ENCODE measurements around the gene STIM1.

Gene STIM1

GRCh38 chr11:4071325-4071724 is 215.9 kb downstream of the STIM1 start:
- DNase-seq (ENCODE audit: low read depth): no peak

GRCh38 chr11:4071914-4072313 is 216.4 kb downstream of the STIM1 start:
- no peak for DNase-seq (ENCODE audit: low read depth)

DNA sequence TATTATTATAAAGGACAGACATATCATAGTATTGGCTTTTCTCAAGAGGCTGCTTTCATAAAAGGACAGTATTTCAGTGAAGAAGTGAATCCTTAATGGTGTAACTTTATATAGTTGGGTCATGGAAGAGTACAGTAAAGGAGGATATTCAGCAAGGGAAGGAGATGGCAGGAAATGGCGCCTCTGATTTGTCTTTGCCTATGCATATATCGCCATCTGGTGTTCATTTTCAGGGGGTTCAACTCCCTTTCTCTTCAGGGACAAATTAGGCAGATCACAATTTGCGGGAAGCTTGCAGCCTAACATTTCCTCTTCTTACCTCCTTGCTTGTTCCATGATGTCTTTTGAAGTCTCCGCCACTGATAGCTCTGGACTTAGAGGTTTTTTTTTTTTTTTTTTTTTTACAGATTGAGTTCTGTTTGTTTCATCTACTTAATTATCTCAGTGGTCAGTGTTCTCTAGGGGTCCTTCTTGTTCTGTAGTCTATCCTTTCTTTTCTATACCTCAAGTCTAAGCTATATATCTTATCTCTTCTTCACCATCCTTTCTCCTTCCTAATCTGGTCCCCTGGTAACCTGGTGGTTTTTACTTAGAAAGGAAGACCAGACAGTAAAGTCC is 217.3 kb downstream of the STIM1 start:
- DNase-seq (ENCODE audit: low read depth): peak; percentile 29

- no peak for DNase-seq (ENCODE audit: low read depth)
Measured at GRCh38 chr11:4074266-4074665, 218.8 kb downstream of the STIM1 start.

DNA sequence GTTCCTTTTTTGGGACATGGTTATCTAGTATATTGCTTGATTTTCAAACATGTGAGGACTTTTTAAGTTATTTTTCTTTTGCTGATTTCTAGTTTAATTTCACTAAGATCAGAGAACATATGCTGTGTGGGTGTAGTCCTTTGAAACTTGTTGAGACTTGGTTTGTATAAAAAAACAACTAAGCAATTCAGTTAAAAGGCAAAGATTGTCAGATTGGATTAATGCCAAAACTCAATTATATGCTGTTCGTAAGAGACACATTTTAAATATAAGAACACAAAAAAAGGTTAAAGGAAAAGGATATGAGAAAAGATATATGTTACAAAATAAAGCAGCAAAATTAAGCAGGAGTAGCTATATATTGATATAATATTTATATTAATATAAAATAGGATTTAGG is 221.3 kb downstream of the STIM1 start:
- no peak for DNase-seq (ENCODE audit: low read depth)

GRCh38 chr11:4083198-4083597 is 227.7 kb downstream of the STIM1 start:
- no peak for DNase-seq (ENCODE audit: low read depth)

DNA sequence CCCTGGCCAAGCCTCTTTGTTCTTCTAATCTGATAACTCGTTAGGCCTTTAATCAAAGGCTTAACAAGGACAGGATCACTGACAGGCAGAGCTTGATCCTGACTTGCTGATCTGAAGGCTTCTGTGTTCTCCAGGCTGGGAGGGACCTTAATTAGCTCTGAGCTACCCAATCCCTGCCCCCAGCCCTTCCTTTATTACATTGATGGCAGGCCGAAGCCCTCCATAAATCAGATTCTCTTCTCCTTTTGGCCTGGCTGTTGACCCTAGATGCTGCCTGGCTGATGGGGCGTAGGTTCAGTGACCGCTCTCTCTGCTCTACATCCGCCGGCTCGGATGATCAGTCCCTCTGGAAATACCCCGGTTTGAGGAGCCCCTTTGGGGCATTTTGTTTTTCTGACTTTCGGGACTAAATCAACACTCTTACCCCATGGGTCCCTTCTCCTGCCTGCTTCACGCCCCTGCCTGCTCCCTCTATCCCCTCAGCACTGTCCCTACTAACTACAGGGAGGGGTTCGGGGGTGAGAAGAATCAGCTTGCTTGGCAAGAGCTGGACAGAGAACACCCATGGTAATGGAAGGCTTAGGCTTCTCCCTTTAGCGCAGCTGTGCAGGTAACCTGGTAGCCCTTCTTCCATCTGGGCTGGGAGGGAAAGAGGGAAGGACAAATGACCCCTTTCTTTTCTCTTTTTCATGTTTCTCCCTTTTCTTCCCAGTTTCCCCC is 229.1 kb downstream of the STIM1 start:
- no peak for DNase-seq (ENCODE audit: low read depth)

- no peak for DNase-seq (ENCODE audit: low read depth)
Measured at GRCh38 chr11:4085575-4085974, 230.1 kb downstream of the STIM1 start.

GRCh38 chr11:4086575-4087353 is 231.3 kb downstream of the STIM1 start:
- no peak for DNase-seq (ENCODE audit: low read depth)

GRCh38 chr11:4087551-4087950 is 232.1 kb downstream of the STIM1 start:
- no peak for DNase-seq (ENCODE audit: low read depth)

GRCh38 chr11:4090258-4090657 is 234.8 kb downstream of the STIM1 start:
- DNase-seq (ENCODE audit: low read depth): no peak

- DNase-seq (ENCODE audit: low read depth): no peak
Measured at GRCh38 chr11:4092026-4092425, 236.6 kb downstream of the STIM1 start.

DNA sequence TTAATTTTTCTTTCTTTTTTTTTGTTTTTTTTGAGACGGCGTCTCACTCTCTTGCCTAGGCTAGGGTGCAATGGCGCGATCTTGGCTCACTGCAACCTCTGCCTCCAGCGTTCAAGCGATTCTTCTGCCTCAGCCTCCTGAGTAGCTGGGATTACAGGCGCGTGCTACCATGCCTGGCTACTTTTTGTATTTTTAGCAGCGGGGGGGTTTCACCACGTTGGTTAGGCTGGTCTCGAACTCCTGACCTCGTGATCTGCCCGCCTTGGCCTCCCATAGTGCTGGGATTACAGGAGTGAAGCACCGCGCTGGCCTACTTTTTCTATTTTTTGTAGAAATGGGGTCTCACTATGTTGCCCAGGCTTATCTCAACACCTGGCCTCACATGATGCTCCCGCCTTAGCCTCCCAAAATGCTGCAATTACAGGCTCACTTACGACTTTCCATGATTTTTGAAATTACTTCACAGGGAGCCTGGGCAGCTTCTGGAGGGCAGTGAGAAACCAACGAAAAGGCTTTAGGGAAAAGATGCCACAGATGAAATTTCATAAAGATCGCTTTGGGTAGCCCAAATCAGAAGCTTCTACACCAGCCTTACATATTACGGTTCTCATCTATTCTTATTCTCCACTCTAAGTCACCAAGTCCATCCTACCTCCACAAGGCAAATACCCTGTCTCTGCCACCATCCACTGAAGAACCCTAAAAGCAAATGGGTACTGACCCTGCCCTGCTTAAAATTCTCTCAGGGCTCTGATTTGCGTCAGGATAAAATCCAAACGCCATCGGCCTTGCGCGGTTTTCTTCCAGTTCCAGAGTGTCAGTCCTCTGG is 238.3 kb downstream of the STIM1 start:
- DNase-seq (ENCODE audit: low read depth): no peak

GRCh38 chr11:4094348-4095291 is 239.2 kb downstream of the STIM1 start, which contains the start of gene RRM1:
Gene RRM1, plus strand, starts transcription at chr11:4094799. Its CDS starts 214 bp downstream, at chr11:4095013.
- DNase-seq (ENCODE audit: low read depth): peak; percentile 88

- DNase-seq (ENCODE audit: low read depth): no peak
Measured at GRCh38 chr11:4095509-4096230, 240.2 kb downstream of the STIM1 start.

DNA sequence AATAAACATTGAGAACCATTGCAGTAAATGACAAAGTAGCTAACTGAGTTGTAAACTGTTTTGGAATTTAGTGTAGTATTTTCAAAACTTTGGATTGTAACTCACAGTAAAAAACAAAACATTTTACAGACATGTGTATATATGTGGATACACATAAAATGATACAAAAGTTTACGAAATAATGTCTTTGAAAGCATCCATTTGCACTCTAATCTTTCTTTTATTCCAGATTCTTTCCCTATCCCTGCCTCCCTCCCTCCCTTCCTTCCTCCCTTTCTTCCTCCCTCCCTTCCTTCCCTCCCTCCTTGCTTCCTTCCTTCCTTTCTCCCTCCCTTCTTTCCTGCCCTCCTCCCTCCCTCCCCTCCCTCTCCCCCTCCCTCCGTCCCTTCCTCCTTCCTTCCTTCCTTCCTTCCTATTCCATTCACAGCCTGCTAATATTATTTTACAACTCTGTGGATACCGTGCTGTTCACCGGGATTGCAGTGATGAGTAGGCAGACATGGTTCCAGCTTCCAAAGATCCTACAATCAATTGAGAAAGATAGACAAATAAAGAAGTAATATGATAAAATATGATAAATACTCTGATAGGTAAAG is 242.7 kb downstream of the STIM1 start:
- no peak for DNase-seq (ENCODE audit: low read depth)

GRCh38 chr11:4102711-4103110 is 247.2 kb downstream of the STIM1 start:
- no peak for DNase-seq (ENCODE audit: low read depth)

DNA sequence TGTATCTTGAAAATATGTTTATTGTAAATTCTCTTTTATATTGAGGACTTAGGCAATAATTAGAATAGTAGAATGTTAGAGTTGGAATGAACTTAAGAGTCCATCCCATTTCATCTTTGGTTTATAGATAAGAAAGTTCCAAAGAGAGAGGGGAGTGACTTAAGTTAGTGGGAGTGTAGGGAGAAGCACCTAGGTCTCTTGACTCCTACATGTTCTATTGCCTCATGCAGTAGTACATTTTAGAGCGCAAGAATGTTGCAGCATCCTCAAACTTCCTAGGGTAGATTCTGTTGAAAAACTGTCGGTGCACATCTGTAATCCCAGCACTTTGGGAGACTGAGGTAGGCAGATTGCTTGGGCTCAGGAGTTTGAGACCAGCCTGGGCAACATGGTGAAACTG is 247.8 kb downstream of the STIM1 start:
- DNase-seq (ENCODE audit: low read depth): no peak

DNA sequence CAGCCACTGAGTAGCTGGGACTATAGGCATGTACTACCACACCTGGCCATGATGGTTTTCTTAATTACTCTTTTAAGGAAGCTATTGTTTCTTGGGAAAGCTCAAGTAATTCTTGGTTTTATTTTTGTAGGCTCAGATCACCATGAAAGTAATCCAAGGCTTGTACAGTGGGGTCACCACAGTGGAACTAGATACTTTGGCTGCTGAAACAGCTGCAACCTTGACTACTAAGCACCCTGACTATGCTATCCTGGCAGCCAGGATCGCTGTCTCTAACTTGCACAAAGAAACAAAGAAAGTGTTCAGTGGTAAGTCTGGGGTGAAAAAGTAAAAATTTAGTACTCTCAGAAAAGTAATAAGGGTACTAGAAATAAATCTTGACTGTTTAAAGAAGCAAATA is 250.5 kb downstream of the STIM1 start:
- DNase-seq (ENCODE audit: low read depth): no peak

- no peak for DNase-seq (ENCODE audit: low read depth)
Measured at GRCh38 chr11:4111834-4112233, 256.4 kb downstream of the STIM1 start.
